Ishikawa (cell line): Measurements from ENCODE around the gene POU5F2.

ENCODE experiments used
- CEBPB ChIP-seq: IDR thresholded peaks from 2 replicates; pipeline ENCODE4 v1.6.1; 2012
- CREB1 ChIP-seq: IDR thresholded peaks from 2 replicates; pipeline ENCODE4 v1.6.1; 2012; ENCODE audit warnings: low read depth
- EGR1 ChIP-seq: IDR thresholded peaks from 2 replicates; pipeline ENCODE4 v1.6.1; 2012
- EP300 ChIP-seq: IDR thresholded peaks from 2 replicates; pipeline ENCODE4 v1.6.1; 2012; ENCODE audit warnings: borderline replicate concordance
- FOXM1 ChIP-seq: IDR thresholded peaks from 2 replicates; pipeline ENCODE4 v1.6.1; 2012; ENCODE audit warnings: low read depth, borderline replicate concordance
- NFIC ChIP-seq: IDR thresholded peaks from 2 replicates; pipeline ENCODE4 v1.6.1; 2012
- RAD21 ChIP-seq: IDR thresholded peaks from 2 replicates; pipeline ENCODE4 v1.6.1; 2012; ENCODE audit warnings: low read depth
- TAF1 ChIP-seq: IDR thresholded peaks from 2 replicates; pipeline ENCODE4 v1.6.1; 2012; ENCODE audit warnings: low read depth, mild to moderate bottlenecking
- TCF12 ChIP-seq: IDR thresholded peaks from 2 replicates; pipeline ENCODE4 v1.6.1; 2012; ENCODE audit warnings: low read depth
- TEAD4 ChIP-seq: IDR thresholded peaks from 2 replicates; pipeline ENCODE4 v1.6.1; 2012
- YY1 ChIP-seq: IDR thresholded peaks from 2 replicates; pipeline ENCODE4 v1.6.1; 2012; ENCODE audit warnings: low read depth
- ZBTB7A ChIP-seq: IDR thresholded peaks from 2 replicates; pipeline ENCODE4 v1.6.1; 2012; ENCODE audit warnings: low read depth
- TF ChIP-seq, protein P1 (sequence below): IDR thresholded peaks from 2 replicates; pipeline ENCODE4 v1.6.1; 2012; ENCODE audit warnings: low read depth, mild to moderate bottlenecking
- TF ChIP-seq, protein P2 (sequence below): IDR thresholded peaks from 2 replicates; pipeline ENCODE4 v1.6.1; 2012
- TF ChIP-seq, protein P3 (sequence below): IDR thresholded peaks from 2 replicates; pipeline ENCODE4 v1.6.1; 2012

The POU5F2 gene

DNA sequence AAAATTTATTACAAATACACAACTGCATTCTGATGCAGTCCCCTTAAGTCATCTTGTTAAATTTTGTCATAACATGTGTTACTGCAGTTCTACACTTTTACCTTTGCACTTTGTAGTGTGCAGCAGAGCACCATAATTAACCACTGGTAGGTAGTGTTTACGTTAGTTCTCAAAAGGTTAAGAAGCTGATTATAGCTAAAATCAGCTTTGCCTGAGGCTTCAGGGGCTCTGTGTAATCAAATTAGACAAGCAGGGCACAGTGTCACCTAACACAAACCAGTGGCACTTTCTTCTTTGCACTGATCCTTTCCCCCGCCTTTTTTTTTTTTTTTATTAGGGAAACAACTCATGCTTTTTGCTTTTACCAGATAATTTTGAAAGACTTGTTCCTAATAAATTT, 26.1 kb downstream of the POU5F2 start:
- no peak for TF ChIP-seq YY1
- no peak for TF ChIP-seq ZBTB7A
- TF ChIP-seq, protein P1, sequence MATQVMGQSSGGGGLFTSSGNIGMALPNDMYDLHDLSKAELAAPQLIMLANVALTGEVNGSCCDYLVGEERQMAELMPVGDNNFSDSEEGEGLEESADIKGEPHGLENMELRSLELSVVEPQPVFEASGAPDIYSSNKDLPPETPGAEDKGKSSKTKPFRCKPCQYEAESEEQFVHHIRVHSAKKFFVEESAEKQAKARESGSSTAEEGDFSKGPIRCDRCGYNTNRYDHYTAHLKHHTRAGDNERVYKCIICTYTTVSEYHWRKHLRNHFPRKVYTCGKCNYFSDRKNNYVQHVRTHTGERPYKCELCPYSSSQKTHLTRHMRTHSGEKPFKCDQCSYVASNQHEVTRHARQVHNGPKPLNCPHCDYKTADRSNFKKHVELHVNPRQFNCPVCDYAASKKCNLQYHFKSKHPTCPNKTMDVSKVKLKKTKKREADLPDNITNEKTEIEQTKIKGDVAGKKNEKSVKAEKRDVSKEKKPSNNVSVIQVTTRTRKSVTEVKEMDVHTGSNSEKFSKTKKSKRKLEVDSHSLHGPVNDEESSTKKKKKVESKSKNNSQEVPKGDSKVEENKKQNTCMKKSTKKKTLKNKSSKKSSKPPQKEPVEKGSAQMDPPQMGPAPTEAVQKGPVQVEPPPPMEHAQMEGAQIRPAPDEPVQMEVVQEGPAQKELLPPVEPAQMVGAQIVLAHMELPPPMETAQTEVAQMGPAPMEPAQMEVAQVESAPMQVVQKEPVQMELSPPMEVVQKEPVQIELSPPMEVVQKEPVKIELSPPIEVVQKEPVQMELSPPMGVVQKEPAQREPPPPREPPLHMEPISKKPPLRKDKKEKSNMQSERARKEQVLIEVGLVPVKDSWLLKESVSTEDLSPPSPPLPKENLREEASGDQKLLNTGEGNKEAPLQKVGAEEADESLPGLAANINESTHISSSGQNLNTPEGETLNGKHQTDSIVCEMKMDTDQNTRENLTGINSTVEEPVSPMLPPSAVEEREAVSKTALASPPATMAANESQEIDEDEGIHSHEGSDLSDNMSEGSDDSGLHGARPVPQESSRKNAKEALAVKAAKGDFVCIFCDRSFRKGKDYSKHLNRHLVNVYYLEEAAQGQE = no peak
- TF ChIP-seq NFIC = no peak
- TF ChIP-seq EP300 = no peak
- TF ChIP-seq EGR1 = no peak
- TF ChIP-seq, protein P2, sequence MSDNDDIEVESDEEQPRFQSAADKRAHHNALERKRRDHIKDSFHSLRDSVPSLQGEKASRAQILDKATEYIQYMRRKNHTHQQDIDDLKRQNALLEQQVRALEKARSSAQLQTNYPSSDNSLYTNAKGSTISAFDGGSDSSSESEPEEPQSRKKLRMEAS = no peak
- TF ChIP-seq RAD21 = no peak
- TF ChIP-seq, protein P3, sequence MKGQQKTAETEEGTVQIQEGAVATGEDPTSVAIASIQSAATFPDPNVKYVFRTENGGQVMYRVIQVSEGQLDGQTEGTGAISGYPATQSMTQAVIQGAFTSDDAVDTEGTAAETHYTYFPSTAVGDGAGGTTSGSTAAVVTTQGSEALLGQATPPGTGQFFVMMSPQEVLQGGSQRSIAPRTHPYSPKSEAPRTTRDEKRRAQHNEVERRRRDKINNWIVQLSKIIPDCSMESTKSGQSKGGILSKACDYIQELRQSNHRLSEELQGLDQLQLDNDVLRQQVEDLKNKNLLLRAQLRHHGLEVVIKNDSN = no peak
- TF ChIP-seq TAF1 = no peak
- no peak for TF ChIP-seq CREB1
- TF ChIP-seq TEAD4 = no peak
- TF ChIP-seq CEBPB = no peak

DNA sequence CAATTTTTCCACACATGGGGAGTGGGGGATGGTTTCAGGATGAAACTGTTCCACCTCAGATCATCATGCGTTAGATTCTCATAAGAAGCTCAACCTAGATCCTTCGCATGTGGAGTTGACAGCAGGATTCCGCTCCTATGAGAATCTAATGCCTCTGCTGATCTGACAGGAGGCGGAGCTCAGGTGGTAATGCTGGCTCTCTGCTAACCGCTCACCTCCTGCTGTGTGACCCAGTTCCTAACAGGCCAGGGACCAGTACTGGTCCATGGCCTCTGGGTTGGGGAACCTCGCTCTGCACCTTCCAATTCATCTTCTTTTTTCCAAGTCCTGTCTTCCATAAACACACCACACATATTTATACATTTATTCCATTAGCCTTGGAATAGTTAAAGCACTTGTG, 33.0 kb downstream of the POU5F2 start:
- TF ChIP-seq EGR1 = no peak
- TF ChIP-seq FOXM1 = no peak
- TF ChIP-seq, protein P3 = no peak
- TF ChIP-seq CREB1 = no peak
- TF ChIP-seq NFIC = no peak
- TF ChIP-seq EP300 = no peak
- TF ChIP-seq, protein P1 = no peak
- TF ChIP-seq TAF1 = no peak
- no peak for TF ChIP-seq CEBPB
- TF ChIP-seq RAD21 = no peak

DNA sequence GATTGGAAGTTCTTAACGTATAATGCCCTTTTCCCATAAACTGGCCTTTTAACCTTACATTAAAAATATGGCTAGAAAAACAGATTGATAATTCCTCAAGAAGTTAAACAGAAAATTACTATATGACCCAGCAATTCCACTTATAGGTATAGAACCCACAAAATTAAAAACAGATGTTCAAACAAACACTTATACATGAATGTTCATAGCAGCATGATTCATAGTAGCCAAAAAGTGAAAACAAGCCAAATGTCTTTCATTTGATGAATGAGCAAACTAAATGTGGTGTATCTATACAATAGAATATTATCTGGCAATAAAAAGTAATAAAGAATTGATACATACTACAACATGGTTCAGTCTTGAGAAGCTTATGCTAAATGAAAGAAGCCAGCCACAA, 35.5 kb downstream of the POU5F2 start:
- TF ChIP-seq, protein P3 = no peak
- no peak for TF ChIP-seq CEBPB
- no peak for TF ChIP-seq TEAD4
- TF ChIP-seq EP300 = no peak
- no peak for TF ChIP-seq YY1
- no peak for TF ChIP-seq RAD21
- TF ChIP-seq FOXM1 = no peak
- no peak for TF ChIP-seq NFIC
- no peak for TF ChIP-seq EGR1
- TF ChIP-seq, protein P1 = no peak
- no peak for TF ChIP-seq TCF12
- TF ChIP-seq CREB1 = no peak
- TF ChIP-seq ZBTB7A = no peak
- TF ChIP-seq TAF1 = no peak
- TF ChIP-seq, protein P2 = no peak

DNA sequence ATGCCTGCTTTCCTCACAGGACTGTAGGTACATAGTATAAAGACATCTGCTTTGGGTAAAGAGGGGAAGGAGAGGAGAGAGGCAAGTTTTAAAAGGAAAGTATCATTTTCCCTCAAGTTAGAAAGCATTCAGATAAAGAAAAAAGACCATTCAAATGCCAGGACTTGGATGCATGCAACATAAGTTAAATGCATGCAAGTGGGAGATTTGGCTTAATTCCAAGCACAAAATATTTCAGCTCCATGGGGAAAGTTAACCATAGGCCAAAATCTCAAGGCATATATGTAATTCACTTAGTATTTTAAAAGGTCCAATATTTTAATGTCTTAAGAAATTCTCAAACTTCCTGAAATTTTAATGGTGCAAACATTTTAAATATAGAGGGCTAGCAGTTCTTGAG, 36.4 kb downstream of the POU5F2 start:
- TF ChIP-seq TAF1 (no peak), CREB1 (no peak), NFIC (no peak), EGR1 (no peak), ZBTB7A (no peak), TEAD4 (no peak), YY1 (no peak), FOXM1 (no peak), EP300 (no peak), TCF12 (no peak)
- TF ChIP-seq, protein P1 = no peak
- TF ChIP-seq, protein P3 = no peak
- TF ChIP-seq, protein P2 = no peak
